Liver (tissue), 9 donors: ENCODE data around the gene ZSWIM2. TPM values are rescaled to one million over a fixed set of nuclear protein-coding genes. Genes with fewer than 3 reads are reported as not detected.

ENCODE experiments used
- DNase-seq: peaks from one replicate; pipeline ENCODE4 v3.0.0-alpha.2; 2017; ENCODE audit warnings: low spot score
- H3K27ac ChIP-seq, 2 donors: one replicate each; pipeline ENCODE4 v1.7.0; 2013; ENCODE audit warnings: inconsistent platforms in 2 of 2, low read length in 2 of 2, control low read depth in 1 of 2, low read depth in 1 of 2, mild to moderate bottlenecking in 1 of 2
- H3K27me3 ChIP-seq, 4 donors: one replicate each; pipeline versions ENCODE4 v1.6.1 to v1.7.0; 2013; ENCODE audit warnings: low read length in 3 of 4, inconsistent platforms in 1 of 4, mild to moderate bottlenecking in 1 of 4, moderate library complexity in 1 of 4; ENCODE audit not compliant: control insufficient read depth in 4 of 4, insufficient read depth in 4 of 4
- H3K36me3 ChIP-seq, 4 donors: one replicate each; pipeline versions ENCODE4 v1.6.1 to v1.7.0; 2013; ENCODE audit warnings: low read length in 3 of 4, mild to moderate bottlenecking in 3 of 4, low read depth in 1 of 4, moderate library complexity in 1 of 4; ENCODE audit not compliant: control insufficient read depth in 4 of 4, insufficient read depth in 3 of 4
- H3K4me1 ChIP-seq, 4 donors: one replicate each; pipeline versions ENCODE4 v1.6.1 to v1.7.0; 2013; ENCODE audit warnings: low read length in 3 of 4, mild to moderate bottlenecking in 3 of 4, moderate library complexity in 1 of 4; ENCODE audit not compliant: control insufficient read depth in 4 of 4, insufficient read depth in 4 of 4
- H3K4me3 ChIP-seq, 3 donors: one replicate each; pipeline versions ENCODE4 v1.6.1 to v1.7.0; 2013; ENCODE audit warnings: low read length in 3 of 3, control low read depth in 1 of 3, low read depth in 1 of 3, mild to moderate bottlenecking in 1 of 3
- H3K9ac ChIP-seq, 2 donors: one replicate each; pipeline ENCODE4 v1.7.0; 2013; ENCODE audit warnings: low read length in 2 of 2, mild to moderate bottlenecking in 2 of 2, moderate library complexity in 2 of 2, control low read depth in 1 of 2, low read depth in 1 of 2
- H3K9me3 ChIP-seq, 4 donors: one replicate each; pipeline versions ENCODE4 v1.6.1 to v1.7.0; 2013; ENCODE audit warnings: low read length in 3 of 4; ENCODE audit not compliant: control insufficient read depth in 4 of 4
- ATF3 ChIP-seq: IDR thresholded peaks from 2 replicates; pipeline ENCODE4 v1.6.1; 2016; ENCODE audit warnings: antibody characterized with exemption
- EGR1 ChIP-seq, 2 donors: IDR thresholded peaks; 2 replicates each; pipeline ENCODE4 v1.6.1; 2016 to 2018; ENCODE audit warnings: antibody characterized with exemption in 2 of 2, low read depth in 2 of 2
- FOXA1 ChIP-seq: IDR thresholded peaks from 2 replicates; pipeline ENCODE4 v1.6.1; 2016; ENCODE audit warnings: antibody characterized with exemption
- FOXA2 ChIP-seq: IDR thresholded peaks from 2 replicates; pipeline ENCODE4 v1.6.1; 2016; ENCODE audit warnings: antibody characterized with exemption
- GABPA ChIP-seq, 2 donors: IDR thresholded peaks in 1 of 2; conservative IDR thresholded peaks in 1 of 2; 2 replicates each; pipeline ENCODE4 v1.6.1; 2016; ENCODE audit warnings: antibody characterized with exemption in 2 of 2, mild to moderate bottlenecking in 1 of 2, moderate library complexity in 1 of 2
- HNF4A ChIP-seq, 2 donors: conservative IDR thresholded peaks; 2 replicates each; pipeline ENCODE4 v1.6.1; 2016; ENCODE audit warnings: antibody characterized with exemption in 2 of 2, mild to moderate bottlenecking in 2 of 2
- HNF4G ChIP-seq: IDR thresholded peaks from 2 replicates; pipeline ENCODE4 v1.6.1; 2016; ENCODE audit warnings: antibody characterized with exemption
- JUND ChIP-seq, 2 donors: IDR thresholded peaks; 2 replicates each; pipeline ENCODE4 v1.6.1; 2016; ENCODE audit warnings: antibody characterized with exemption in 2 of 2
- MAX ChIP-seq: IDR thresholded peaks from 2 replicates; pipeline ENCODE4 v1.6.1; 2016; ENCODE audit warnings: antibody characterized with exemption
- NR2F2 ChIP-seq: IDR thresholded peaks from 2 replicates; pipeline ENCODE4 v1.6.1; 2016; ENCODE audit warnings: antibody characterized with exemption
- RAD21 ChIP-seq, 2 donors: IDR thresholded peaks; 2 replicates each; pipeline ENCODE4 v1.6.1; 2016; ENCODE audit warnings: antibody characterized with exemption in 2 of 2, mild to moderate bottlenecking in 2 of 2
- RXRA ChIP-seq, 2 donors: IDR thresholded peaks; 2 replicates each; pipeline ENCODE4 v1.6.1; 2017 to 2018; ENCODE audit warnings: antibody characterized with exemption in 2 of 2, mild to moderate bottlenecking in 1 of 2
- SP1 ChIP-seq: IDR thresholded peaks from 2 replicates; pipeline ENCODE4 v1.6.1; 2018; ENCODE audit warnings: antibody characterized with exemption, mild to moderate bottlenecking
- TAF1 ChIP-seq: conservative IDR thresholded peaks from 2 replicates; pipeline ENCODE4 v1.6.1; 2016; ENCODE audit warnings: antibody characterized with exemption, mild to moderate bottlenecking
- YY1 ChIP-seq: IDR thresholded peaks from 2 replicates; pipeline ENCODE4 v1.6.1; 2016; ENCODE audit warnings: antibody characterized with exemption, mild to moderate bottlenecking
- ZBTB33 ChIP-seq: IDR thresholded peaks from 2 replicates; pipeline ENCODE4 v1.6.1; 2016; ENCODE audit warnings: antibody characterized with exemption
- WGBS: extraction: QIAGEN DNeasy Blood & Tissue Kit; methylation state at CpG from one replicate; pipeline ENCODE4 v1.1.7; 2013; 5-methylcytosine and 5-hydroxymethylcytosine counted together
- polyA plus RNA-seq, 2 donors: library from polyadenylated mRNA; stranded (reverse) in 1 of 2; unstranded in 1 of 2; fragments of 200-250 nt in 1 of 2; fragments of >200 nt in 1 of 2; fragmentation: Nextera tagmentation in 1 of 2; extraction: Ambion mirVana in 1 of 2; gene quantifications; one replicate each; pipeline versions ENCODE4 v1.2.1 to v1.2.3, GENCODE V29; 2013 to 2015
- total RNA-seq, 2 donors: library from RNA; depleted of rRNA; stranded (reverse); fragments of >200 nt; gene quantifications; one replicate each; pipeline ENCODE4 v1.2.3, GENCODE V29; 2014
- TF ChIP-seq, protein P1 (sequence below): IDR thresholded peaks from 2 replicates; pipeline ENCODE4 v1.6.1; 2016; ENCODE audit warnings: antibody characterized with exemption, mild to moderate bottlenecking
- TF ChIP-seq, protein P2 (sequence below): fragments of 150-350 bp; IDR thresholded peaks from 2 replicates; pipeline ENCODE4 v1.5.1; 2017; ENCODE audit warnings: improper control_type of control experiment, low read depth, low read length; ENCODE audit not compliant: missing input control
- donor health status: healthy.
- donor health status: healthy.
- donor health status: healthy.
- donor health status: healthy.
- donor health status: healthy.

Gene ZSWIM2
- total and polyA plus RNA-seq, 4 donors = not detected

DNA sequence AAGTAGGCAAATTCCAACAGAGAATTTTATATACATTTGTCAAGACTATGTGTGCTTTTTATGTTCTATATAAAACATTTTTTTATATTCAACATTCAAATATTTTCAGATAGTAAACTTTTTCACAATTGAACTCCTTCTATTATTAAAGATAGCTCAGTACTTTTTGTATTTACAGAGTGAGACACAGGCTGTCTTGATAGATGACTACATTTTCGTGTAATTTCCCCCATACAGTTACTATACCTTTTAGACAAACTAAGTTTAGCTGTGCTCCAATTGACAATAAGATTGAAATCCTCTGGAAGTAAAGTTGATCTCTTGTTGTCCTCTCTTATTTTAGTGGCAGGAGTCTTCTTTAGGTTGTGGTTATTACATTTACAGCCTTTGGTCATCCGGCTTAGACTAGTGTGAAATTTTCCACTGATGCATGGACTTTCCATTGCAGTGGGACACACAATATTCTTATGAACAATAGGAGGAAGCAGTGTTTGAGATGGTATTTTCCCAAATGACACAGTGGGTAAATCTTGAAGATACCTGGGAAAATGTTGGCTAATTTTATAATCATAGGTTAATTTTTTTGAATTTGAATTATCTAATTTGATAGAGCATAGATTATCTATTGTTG, 21.0 kb downstream of the ZSWIM2 start:
- Histone ChIP-seq H3K27me3 (no peaks in the 10 kb centered on the region), H3K9ac (no peak overlapping the region), H3K4me1 (no peaks in the 10 kb centered on the region), H3K36me3 (no peaks in the 10 kb centered on the region), H3K4me3 (no peak overlapping the region), H3K9me3 (no peaks in the 10 kb centered on the region), H3K27ac (no peak overlapping the region)
- TF ChIP-seq, protein P1, sequence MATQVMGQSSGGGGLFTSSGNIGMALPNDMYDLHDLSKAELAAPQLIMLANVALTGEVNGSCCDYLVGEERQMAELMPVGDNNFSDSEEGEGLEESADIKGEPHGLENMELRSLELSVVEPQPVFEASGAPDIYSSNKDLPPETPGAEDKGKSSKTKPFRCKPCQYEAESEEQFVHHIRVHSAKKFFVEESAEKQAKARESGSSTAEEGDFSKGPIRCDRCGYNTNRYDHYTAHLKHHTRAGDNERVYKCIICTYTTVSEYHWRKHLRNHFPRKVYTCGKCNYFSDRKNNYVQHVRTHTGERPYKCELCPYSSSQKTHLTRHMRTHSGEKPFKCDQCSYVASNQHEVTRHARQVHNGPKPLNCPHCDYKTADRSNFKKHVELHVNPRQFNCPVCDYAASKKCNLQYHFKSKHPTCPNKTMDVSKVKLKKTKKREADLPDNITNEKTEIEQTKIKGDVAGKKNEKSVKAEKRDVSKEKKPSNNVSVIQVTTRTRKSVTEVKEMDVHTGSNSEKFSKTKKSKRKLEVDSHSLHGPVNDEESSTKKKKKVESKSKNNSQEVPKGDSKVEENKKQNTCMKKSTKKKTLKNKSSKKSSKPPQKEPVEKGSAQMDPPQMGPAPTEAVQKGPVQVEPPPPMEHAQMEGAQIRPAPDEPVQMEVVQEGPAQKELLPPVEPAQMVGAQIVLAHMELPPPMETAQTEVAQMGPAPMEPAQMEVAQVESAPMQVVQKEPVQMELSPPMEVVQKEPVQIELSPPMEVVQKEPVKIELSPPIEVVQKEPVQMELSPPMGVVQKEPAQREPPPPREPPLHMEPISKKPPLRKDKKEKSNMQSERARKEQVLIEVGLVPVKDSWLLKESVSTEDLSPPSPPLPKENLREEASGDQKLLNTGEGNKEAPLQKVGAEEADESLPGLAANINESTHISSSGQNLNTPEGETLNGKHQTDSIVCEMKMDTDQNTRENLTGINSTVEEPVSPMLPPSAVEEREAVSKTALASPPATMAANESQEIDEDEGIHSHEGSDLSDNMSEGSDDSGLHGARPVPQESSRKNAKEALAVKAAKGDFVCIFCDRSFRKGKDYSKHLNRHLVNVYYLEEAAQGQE = no peak
- no peak for TF ChIP-seq FOXA2
- no peak for TF ChIP-seq TAF1
- TF ChIP-seq HNF4G = no peak
- TF ChIP-seq RXRA (IDR thresholded peaks at IDR 0.05) = no peak
- TF ChIP-seq RAD21 (IDR thresholded peaks at IDR 0.05) = no peak
- no peak for TF ChIP-seq SP1
- TF ChIP-seq FOXA1 = no peak
- no peak for TF ChIP-seq ATF3
- DNase-seq = no peak
- WGBS = 50% methylated on average over 2 of the region's 2 CpGs

DNA sequence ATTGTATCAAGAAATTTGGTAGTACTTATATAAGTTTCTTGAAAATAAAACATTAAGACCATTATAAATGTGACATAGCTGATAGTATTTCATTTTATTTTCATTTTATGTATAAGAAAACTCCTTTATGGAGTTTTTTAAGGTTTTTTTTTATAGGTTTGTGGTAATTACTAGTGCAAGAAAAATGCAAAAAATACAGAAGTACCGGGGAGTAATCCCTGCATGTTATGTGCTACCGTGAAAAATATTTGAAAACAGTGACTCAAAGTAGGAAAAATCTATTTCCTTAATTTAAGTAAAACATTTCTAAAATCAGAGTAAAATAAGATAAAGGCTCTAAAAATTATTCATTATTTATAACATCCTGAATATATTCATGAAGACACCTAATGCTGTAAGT, 21.6 kb downstream of the ZSWIM2 start:
- Histone ChIP-seq H3K27ac (no peak overlapping the region), H3K4me3 (no peak overlapping the region), H3K4me1 (no peaks in the 10 kb centered on the region), H3K27me3 (no peaks in the 10 kb centered on the region), H3K9me3 (no peaks in the 10 kb centered on the region), H3K9ac (no peak overlapping the region), H3K36me3 (no peaks in the 10 kb centered on the region)
- WGBS = 89% methylated on average over 2 of the region's 2 CpGs
- no peak for DNase-seq
- TF ChIP-seq YY1 = no peak
- TF ChIP-seq GABPA (IDR thresholded peaks at IDR 0.05 in 1 of 2, conservative IDR thresholded peaks at IDR 0.05 in 1 of 2) = no peak
- TF ChIP-seq, protein P1 = no peak
- no peak for TF ChIP-seq FOXA1
- TF ChIP-seq ATF3 = no peak
- no peak for TF ChIP-seq RXRA (IDR thresholded peaks at IDR 0.05)
- no peak for TF ChIP-seq TAF1
- TF ChIP-seq JUND (IDR thresholded peaks at IDR 0.05) = no peak
- no peak for TF ChIP-seq RAD21 (IDR thresholded peaks at IDR 0.05)
- no peak for TF ChIP-seq FOXA2
- TF ChIP-seq EGR1 (IDR thresholded peaks at IDR 0.05; ENCODE audit: low read depth in 2 of 2) = no peak
- TF ChIP-seq, protein P2, sequence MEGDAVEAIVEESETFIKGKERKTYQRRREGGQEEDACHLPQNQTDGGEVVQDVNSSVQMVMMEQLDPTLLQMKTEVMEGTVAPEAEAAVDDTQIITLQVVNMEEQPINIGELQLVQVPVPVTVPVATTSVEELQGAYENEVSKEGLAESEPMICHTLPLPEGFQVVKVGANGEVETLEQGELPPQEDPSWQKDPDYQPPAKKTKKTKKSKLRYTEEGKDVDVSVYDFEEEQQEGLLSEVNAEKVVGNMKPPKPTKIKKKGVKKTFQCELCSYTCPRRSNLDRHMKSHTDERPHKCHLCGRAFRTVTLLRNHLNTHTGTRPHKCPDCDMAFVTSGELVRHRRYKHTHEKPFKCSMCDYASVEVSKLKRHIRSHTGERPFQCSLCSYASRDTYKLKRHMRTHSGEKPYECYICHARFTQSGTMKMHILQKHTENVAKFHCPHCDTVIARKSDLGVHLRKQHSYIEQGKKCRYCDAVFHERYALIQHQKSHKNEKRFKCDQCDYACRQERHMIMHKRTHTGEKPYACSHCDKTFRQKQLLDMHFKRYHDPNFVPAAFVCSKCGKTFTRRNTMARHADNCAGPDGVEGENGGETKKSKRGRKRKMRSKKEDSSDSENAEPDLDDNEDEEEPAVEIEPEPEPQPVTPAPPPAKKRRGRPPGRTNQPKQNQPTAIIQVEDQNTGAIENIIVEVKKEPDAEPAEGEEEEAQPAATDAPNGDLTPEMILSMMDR = no peak
- no peak for TF ChIP-seq NR2F2
- no peak for TF ChIP-seq MAX
- no peak for TF ChIP-seq ZBTB33
- no peak for TF ChIP-seq HNF4A (conservative IDR thresholded peaks at IDR 0.05)
- TF ChIP-seq SP1 = no peak
- no peak for TF ChIP-seq HNF4G
